ENCODE results near the gene TMEM69. TPM values are rescaled to one million over a fixed set of nuclear protein-coding genes. Genes with fewer than 3 reads are reported as not detected.
"Not testable (repeated sequence)": the region's sequence is repeated elsewhere in the genome, so short reads cannot be mapped to it uniquely, and the experiment has no call there.

Gene TMEM69
- total and polyA plus RNA-seq, 4 donors = 13.8 to 26.1 (median 16.8) TPM

GRCh38 chr1:45704637-45705036 is 16.7 kb downstream of the TMEM69 start:
- no peak overlapping the region for H3K9ac ChIP-seq (ENCODE audit: insufficient read depth in 1 of 2, low read length in 2 of 2)
- DNase-seq (no peak), ATAC-seq (ENCODE audit: insufficient read depth, low FRiP score) (no peak)
- H3K4me3 ChIP-seq = no peak overlapping the region
- no peak for TF ChIP-seq CTCF (IDR thresholded peaks at IDR 0.05; ENCODE audit: control extremely low read depth, extremely low read depth)
- peaks cover 3 to 9% (median 4%) of the 10 kb centered on the region in 4 donors for H3K36me3 ChIP-seq (ENCODE audit: control insufficient read depth in 4 of 4, insufficient read depth in 4 of 4, low read length in 4 of 4)
- no peak overlapping the region for H3K27ac ChIP-seq (ENCODE audit: low read depth in 1 of 2, low read length in 1 of 2)
- H3K9me3 ChIP-seq (ENCODE audit: control insufficient read depth in 4 of 4, insufficient read depth in 3 of 4, low read length in 3 of 4) = no peaks in the 10 kb centered on the region
- 100% methylated on average over 1 of the region's 1 CpG for WGBS, 2 donors
- no peaks in the 10 kb centered on the region for H3K27me3 ChIP-seq (ENCODE audit: control insufficient read depth in 3 of 3, insufficient read depth in 3 of 3, low read length in 2 of 3)
- no peaks in the 10 kb centered on the region for H3K4me1 ChIP-seq (ENCODE audit: control insufficient read depth in 5 of 5, insufficient read depth in 5 of 5, low read length in 5 of 5)

- no peaks in the 10 kb centered on the region for H3K27me3 ChIP-seq (ENCODE audit: control insufficient read depth in 3 of 3, insufficient read depth in 3 of 3, low read length in 2 of 3)
- no peak overlapping the region for H3K27ac ChIP-seq (ENCODE audit: low read depth in 1 of 2, low read length in 1 of 2)
- no peak overlapping the region for H3K9ac ChIP-seq (ENCODE audit: insufficient read depth in 1 of 2, low read length in 2 of 2)
- ATAC-seq (ENCODE audit: insufficient read depth, low FRiP score) (no peak), DNase-seq (no peak)
- H3K4me1 ChIP-seq (ENCODE audit: control insufficient read depth in 5 of 5, insufficient read depth in 5 of 5, low read length in 5 of 5) = no peaks in the 10 kb centered on the region
- WGBS, 2 donors = 94 to 97% methylated on average over 3 of the region's 3 CpGs
- H3K36me3 ChIP-seq (ENCODE audit: control insufficient read depth in 4 of 4, insufficient read depth in 4 of 4, low read length in 4 of 4) = peaks cover 0 to 14% (median 2%) of the 10 kb centered on the region in 4 donors
- H3K4me3 ChIP-seq = no peak overlapping the region
- no peak for TF ChIP-seq CTCF (IDR thresholded peaks at IDR 0.05; ENCODE audit: control extremely low read depth, extremely low read depth)
- H3K9me3 ChIP-seq (ENCODE audit: control insufficient read depth in 4 of 4, insufficient read depth in 3 of 4, low read length in 3 of 4) = no peaks in the 10 kb centered on the region
Measured at GRCh38 chr1:45713711-45714110, 25.7 kb downstream of the TMEM69 start.

- DNase-seq (no peak), ATAC-seq (ENCODE audit: insufficient read depth, low FRiP score) (no peak)
- no peak overlapping the region for H3K27ac ChIP-seq (ENCODE audit: low read depth in 1 of 2, low read length in 1 of 2)
- no peak overlapping the region for H3K9ac ChIP-seq (ENCODE audit: insufficient read depth in 1 of 2, low read length in 2 of 2)
- no peak overlapping the region for H3K4me3 ChIP-seq
- no peaks in the 10 kb centered on the region for H3K9me3 ChIP-seq (ENCODE audit: control insufficient read depth in 4 of 4, insufficient read depth in 3 of 4, low read length in 3 of 4)
- no peaks in the 10 kb centered on the region for H3K27me3 ChIP-seq (ENCODE audit: control insufficient read depth in 3 of 3, insufficient read depth in 3 of 3, low read length in 2 of 3)
- TF ChIP-seq CTCF (IDR thresholded peaks at IDR 0.05; ENCODE audit: control extremely low read depth, extremely low read depth) = no peak
- WGBS, 2 donors = 93 to 96% methylated on average over 3 of the region's 3 CpGs
- no peaks in the 10 kb centered on the region for H3K4me1 ChIP-seq (ENCODE audit: control insufficient read depth in 5 of 5, insufficient read depth in 5 of 5, low read length in 5 of 5)
- H3K36me3 ChIP-seq (ENCODE audit: control insufficient read depth in 4 of 4, insufficient read depth in 4 of 4, low read length in 4 of 4) = peaks cover 0 to 7% (median 3%) of the 10 kb centered on the region in 4 donors
Measured at GRCh38 chr1:45716700-45717099, 28.7 kb downstream of the TMEM69 start.

- not testable (repeated sequence) for H3K27me3 ChIP-seq (ENCODE audit: control insufficient read depth in 3 of 3, insufficient read depth in 3 of 3, low read length in 2 of 3); H3K9me3 ChIP-seq (ENCODE audit: control insufficient read depth in 4 of 4, insufficient read depth in 3 of 4, low read length in 3 of 4); ATAC-seq (ENCODE audit: insufficient read depth, low FRiP score); H3K36me3 ChIP-seq (ENCODE audit: control insufficient read depth in 4 of 4, insufficient read depth in 4 of 4, low read length in 4 of 4); H3K4me1 ChIP-seq (ENCODE audit: control insufficient read depth in 5 of 5, insufficient read depth in 5 of 5, low read length in 5 of 5); H3K9ac ChIP-seq (ENCODE audit: insufficient read depth in 1 of 2, low read length in 2 of 2); H3K4me3 ChIP-seq; DNase-seq; H3K27ac ChIP-seq (ENCODE audit: low read depth in 1 of 2, low read length in 1 of 2)
- 85 to 87% methylated on average over 8 of the region's 8 CpGs for WGBS, 2 donors
Measured at GRCh38 chr1:45717386-45717785, 29.4 kb downstream of the TMEM69 start.
